Measurements from ENCODE around the gene ARMH1. TPM values are rescaled to one million over a fixed set of nuclear protein-coding genes. Genes with fewer than 3 reads are reported as not detected.

Gene ARMH1
- total RNA-seq, 4 donors from 2014 or later = 0.40 to 2.5 (median 0.96) TPM; not detected in 1

DNA sequence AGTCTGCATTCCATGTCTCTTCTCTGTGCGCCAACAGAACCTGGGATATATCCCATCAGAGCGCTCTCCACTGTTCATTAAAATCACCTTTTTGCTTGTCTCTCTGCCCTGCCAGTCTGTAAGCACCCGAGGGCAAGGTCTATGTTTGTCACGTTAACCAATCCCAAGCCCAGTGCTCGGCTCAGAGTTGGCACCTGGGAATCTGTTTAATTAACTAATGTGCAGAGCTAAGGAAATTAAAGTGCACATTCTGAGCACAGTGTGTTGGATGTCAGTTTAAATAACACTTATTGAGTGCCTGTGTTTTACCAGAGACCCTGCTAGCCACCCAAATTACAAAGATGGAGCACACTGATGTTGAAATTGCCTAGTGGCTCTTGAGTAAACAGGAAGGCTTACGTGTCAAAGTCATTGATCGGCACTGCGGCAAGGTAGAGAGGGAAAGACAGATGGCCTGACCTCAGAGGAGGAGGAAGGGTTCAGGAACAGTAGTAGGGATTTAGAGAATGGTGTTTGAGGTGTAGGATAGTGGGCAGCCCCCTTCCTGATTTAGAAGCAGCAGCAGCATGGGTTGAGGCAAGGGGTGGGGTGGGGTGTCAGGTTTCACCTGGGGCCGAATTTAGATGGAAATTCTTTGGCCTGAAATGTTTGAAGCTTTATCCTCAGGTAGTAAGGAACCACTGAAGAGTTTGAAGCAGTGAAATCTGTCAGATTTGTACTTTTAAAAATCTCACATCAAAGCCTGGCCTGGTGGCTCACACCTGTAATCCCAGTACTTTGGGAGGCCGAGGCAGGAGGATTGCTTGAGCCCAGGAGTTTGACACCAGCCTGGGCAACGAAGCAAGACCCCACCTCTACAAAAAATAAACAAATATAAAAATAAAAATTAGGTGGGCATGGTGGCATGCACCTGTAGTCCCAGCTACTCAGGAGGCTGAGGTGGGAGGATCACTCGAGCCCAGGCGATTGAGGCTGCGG lies 7.7 kb downstream of the ARMH1 start:
- 60 to 84% methylated on average over 8 to 14 of the region's 14 CpGs for WGBS, 2 donors (ENCODE audit: low coverage in 1 of 2)
- intact Hi-C loops (cut with DNase I; ENCODE audit: low total_unique reads) (no loop called here), in situ Hi-C loops (cut with MboI; ENCODE audit: low pct_ligation_motif_present in 1 of 4, low pct_unique_long_range_greater_than_20kb in 1 of 4, low sequenced_read_pairs in 3 of 4) (no loop called here)
- Histone ChIP-seq H3K4me3 (no peak overlapping the region), H3K36me3 (no peaks in the 10 kb centered on the region), H3K27ac (no peak overlapping the region), H3K4me1 (peaks cover 0 to 3% (median 0%) of the 10 kb centered on the region in 4 donors), H3K27me3 (no peaks in the 10 kb centered on the region), H3K9me3 (no peaks in the 10 kb centered on the region)
- TF ChIP-seq POLR2A (IDR thresholded peaks at IDR 0.05) (no peak), POLR2AphosphoS5 (IDR thresholded peaks at IDR 0.05) (no peak), EP300 (IDR thresholded peaks at IDR 0.05; ENCODE audit: low read depth) (no peak)
- TF ChIP-seq, protein P1, sequence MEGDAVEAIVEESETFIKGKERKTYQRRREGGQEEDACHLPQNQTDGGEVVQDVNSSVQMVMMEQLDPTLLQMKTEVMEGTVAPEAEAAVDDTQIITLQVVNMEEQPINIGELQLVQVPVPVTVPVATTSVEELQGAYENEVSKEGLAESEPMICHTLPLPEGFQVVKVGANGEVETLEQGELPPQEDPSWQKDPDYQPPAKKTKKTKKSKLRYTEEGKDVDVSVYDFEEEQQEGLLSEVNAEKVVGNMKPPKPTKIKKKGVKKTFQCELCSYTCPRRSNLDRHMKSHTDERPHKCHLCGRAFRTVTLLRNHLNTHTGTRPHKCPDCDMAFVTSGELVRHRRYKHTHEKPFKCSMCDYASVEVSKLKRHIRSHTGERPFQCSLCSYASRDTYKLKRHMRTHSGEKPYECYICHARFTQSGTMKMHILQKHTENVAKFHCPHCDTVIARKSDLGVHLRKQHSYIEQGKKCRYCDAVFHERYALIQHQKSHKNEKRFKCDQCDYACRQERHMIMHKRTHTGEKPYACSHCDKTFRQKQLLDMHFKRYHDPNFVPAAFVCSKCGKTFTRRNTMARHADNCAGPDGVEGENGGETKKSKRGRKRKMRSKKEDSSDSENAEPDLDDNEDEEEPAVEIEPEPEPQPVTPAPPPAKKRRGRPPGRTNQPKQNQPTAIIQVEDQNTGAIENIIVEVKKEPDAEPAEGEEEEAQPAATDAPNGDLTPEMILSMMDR (IDR thresholded peaks at IDR 0.05) = no peak
- DNase-seq = no peak

GRCh38 chr1:44682883-44683265 lies 8.4 kb downstream of the ARMH1 start:
- in situ Hi-C loops (cut with MboI; ENCODE audit: low pct_ligation_motif_present in 1 of 4, low pct_unique_long_range_greater_than_20kb in 1 of 4, low sequenced_read_pairs in 3 of 4) (no loop called here), intact Hi-C loops (cut with DNase I; ENCODE audit: low total_unique reads) (no loop called here)
- Histone ChIP-seq H3K9me3 (no peaks in the 10 kb centered on the region), H3K27me3 (no peaks in the 10 kb centered on the region), H3K4me1 (no peaks in the 10 kb centered on the region), H3K27ac (no peak overlapping the region), H3K36me3 (no peaks in the 10 kb centered on the region), H3K4me3 (no peak overlapping the region)
- WGBS, 2 donors (ENCODE audit: low coverage in 1 of 2) = 90 to 93% methylated on average over 3 of the region's 3 CpGs
- no peak for DNase-seq
- TF ChIP-seq, protein P1 (IDR thresholded peaks at IDR 0.05) = no peak
- TF ChIP-seq POLR2A (IDR thresholded peaks at IDR 0.05) (no peak), EP300 (IDR thresholded peaks at IDR 0.05; ENCODE audit: low read depth) (no peak), POLR2AphosphoS5 (IDR thresholded peaks at IDR 0.05) (no peak)

GRCh38 chr1:44684525-44684924 lies 10.0 kb downstream of the ARMH1 start:
- no peaks in the 10 kb centered on the region for H3K27me3 ChIP-seq
- H3K36me3 ChIP-seq = no peaks in the 10 kb centered on the region
- no peak for DNase-seq
- WGBS, 2 donors (ENCODE audit: low coverage in 1 of 2) = 71% methylated on average over 1 of the region's 1 CpG; no CpG with 5 or more reads in 1 of the 2 donors
- in situ Hi-C loops (cut with MboI; ENCODE audit: low pct_ligation_motif_present in 1 of 4, low pct_unique_long_range_greater_than_20kb in 1 of 4, low sequenced_read_pairs in 3 of 4) (no loop called here), intact Hi-C loops (cut with DNase I; ENCODE audit: low total_unique reads) (no loop called here)
- no peak overlapping the region for H3K27ac ChIP-seq
- H3K9me3 ChIP-seq = no peaks in the 10 kb centered on the region
- H3K4me1 ChIP-seq = no peaks in the 10 kb centered on the region
- TF ChIP-seq POLR2A (IDR thresholded peaks at IDR 0.05) (no peak), POLR2AphosphoS5 (IDR thresholded peaks at IDR 0.05) (no peak), EP300 (IDR thresholded peaks at IDR 0.05; ENCODE audit: low read depth) (no peak)
- TF ChIP-seq, protein P1 (IDR thresholded peaks at IDR 0.05) = no peak
- no peak overlapping the region for H3K4me3 ChIP-seq

GRCh38 chr1:44685218-44685617 lies 10.7 kb downstream of the ARMH1 start:
- H3K4me3 ChIP-seq = no peak overlapping the region
- H3K9me3 ChIP-seq = no peaks in the 10 kb centered on the region
- H3K36me3 ChIP-seq = no peaks in the 10 kb centered on the region
- no peaks in the 10 kb centered on the region for H3K27me3 ChIP-seq
- no peaks in the 10 kb centered on the region for H3K4me1 ChIP-seq
- in situ Hi-C loops (cut with MboI; ENCODE audit: low pct_ligation_motif_present in 1 of 4, low pct_unique_long_range_greater_than_20kb in 1 of 4, low sequenced_read_pairs in 3 of 4) = no loop called here
- intact Hi-C loops (cut with DNase I; ENCODE audit: low total_unique reads) = no loop called here
- no peak for DNase-seq
- H3K27ac ChIP-seq = no peak overlapping the region
- TF ChIP-seq, protein P1 (IDR thresholded peaks at IDR 0.05) = no peak
- TF ChIP-seq POLR2A (IDR thresholded peaks at IDR 0.05) (no peak), EP300 (IDR thresholded peaks at IDR 0.05; ENCODE audit: low read depth) (no peak), POLR2AphosphoS5 (IDR thresholded peaks at IDR 0.05) (no peak)
- 84% methylated on average over 4 of the region's 4 CpGs; no CpG with 5 or more reads in 1 of the 2 donors for WGBS, 2 donors (ENCODE audit: low coverage in 1 of 2)

Measured in transverse colon (tissue), 4 donors.